Measurements from ENCODE around the gene COL23A1. TPM values are rescaled to one million over a fixed set of nuclear protein-coding genes. Genes with fewer than 3 reads are reported as not detected.

COL23A1 gene
- total RNA-seq, 1 experiment from 2014 or later, result 0.18 TPM

GRCh38 chr5:178279026-178279722 is 311.0 kb downstream of the COL23A1 start:
- CTCF ChIA-PET, result interaction anchor here (1.3 to 1.5 kb wide), 3 partner anchors 182 to 311 kb away, joined by 3 to 4 read pairs (median 3); partner anchors contain the start of gene COL23A1
- Histone ChIP-seq H3K36me3 (ENCODE audit: control insufficient read depth, insufficient read depth, low read length) (no peaks in the 10 kb centered on the region), H3K9me3 (peaks cover 28% of the 10 kb centered on the region), H3K27me3 (replicated peaks; ENCODE audit: control insufficient read depth, insufficient read depth, low read length) (no peaks in the 10 kb centered on the region), H3K4me1 (peaks cover 4% of the 10 kb centered on the region; the same call in 1 of the 2 replicates), H3K4me3 (ENCODE audit: low read depth, low read length) (no peak overlapping the region)
- DNase-seq, result no peak
- H3K36me3 Mint-ChIP-seq (ENCODE audit: insufficient read depth, unreplicated experiment), result peaks cover 9% of the 10 kb centered on the region
- H3K9me3 Mint-ChIP-seq (ENCODE audit: unreplicated experiment), result peaks cover 7% of the 10 kb centered on the region
- intact Hi-C loops (cut with micrococcal nuclease; ENCODE audit: unreplicated experiment), result no loop called here
- no peak overlapping the region for H3K4me3 Mint-ChIP-seq (ENCODE audit: unreplicated experiment)
- H3K27me3 Mint-ChIP-seq (ENCODE audit: insufficient read depth, unreplicated experiment), result peaks cover 6% of the 10 kb centered on the region
- POLR2A ChIA-PET, result no interaction called here
- H3K27ac Mint-ChIP-seq (ENCODE audit: unreplicated experiment), result no peak overlapping the region
- BruUV-seq (replicated peaks), result no TSS peak
- no peaks in the 10 kb centered on the region for H3K4me1 Mint-ChIP-seq (ENCODE audit: low read depth, unreplicated experiment)
- TF ChIP-seq CTCF (IDR thresholded peaks at IDR 0.05; ENCODE audit: insufficient read depth in 1 of 2, low read depth in 1 of 2, low read length in 1 of 2, severe bottlenecking in 1 of 2, unreplicated experiment in 1 of 2), result no peak

- H3K9me3 ChIP-seq, result peaks cover 21% of the 10 kb centered on the region
- no peak for TF ChIP-seq CTCF (IDR thresholded peaks at IDR 0.05; ENCODE audit: insufficient read depth in 1 of 2, low read depth in 1 of 2, low read length in 1 of 2, severe bottlenecking in 1 of 2, unreplicated experiment in 1 of 2)
- H3K36me3 Mint-ChIP-seq (ENCODE audit: insufficient read depth, unreplicated experiment), result peaks cover 9% of the 10 kb centered on the region
- H3K36me3 ChIP-seq (ENCODE audit: control insufficient read depth, insufficient read depth, low read length), result no peaks in the 10 kb centered on the region
- no peak overlapping the region for H3K4me3 ChIP-seq (ENCODE audit: low read depth, low read length)
- no peaks in the 10 kb centered on the region for H3K27me3 ChIP-seq (replicated peaks; ENCODE audit: control insufficient read depth, insufficient read depth, low read length)
- peaks cover under 1% of the 10 kb centered on the region for H3K9me3 Mint-ChIP-seq (ENCODE audit: unreplicated experiment)
- peaks cover 4% of the 10 kb centered on the region; the same call in 1 of the 2 replicates for H3K4me1 ChIP-seq
- no peak for DNase-seq
- H3K4me3 Mint-ChIP-seq (ENCODE audit: unreplicated experiment), result no peak overlapping the region
- intact Hi-C loops (cut with micrococcal nuclease; ENCODE audit: unreplicated experiment), result no loop called here
- CTCF ChIA-PET, result interaction anchor here (1.3 kb wide), 1 partner anchor 183 kb away, joined by 3 read pairs; no protein-coding TSS in a partner anchor
- POLR2A ChIA-PET, result no interaction called here
- peaks cover 6% of the 10 kb centered on the region for H3K27me3 Mint-ChIP-seq (ENCODE audit: insufficient read depth, unreplicated experiment)
- no peak overlapping the region for H3K27ac Mint-ChIP-seq (ENCODE audit: unreplicated experiment)
- H3K4me1 Mint-ChIP-seq (ENCODE audit: low read depth, unreplicated experiment), result no peaks in the 10 kb centered on the region
- BruUV-seq (replicated peaks), result no TSS peak
Measured at GRCh38 chr5:178278358-178279023, 311.7 kb downstream of the COL23A1 start.

- no TSS peak for BruUV-seq (replicated peaks)
- no peak for DNase-seq
- no peaks in the 10 kb centered on the region for H3K4me1 Mint-ChIP-seq (ENCODE audit: low read depth, unreplicated experiment)
- peaks cover 9% of the 10 kb centered on the region for H3K36me3 Mint-ChIP-seq (ENCODE audit: insufficient read depth, unreplicated experiment)
- intact Hi-C loops (cut with micrococcal nuclease; ENCODE audit: unreplicated experiment), result no loop called here
- no peak overlapping the region for H3K4me3 ChIP-seq (ENCODE audit: low read depth, low read length)
- H3K27me3 Mint-ChIP-seq (ENCODE audit: insufficient read depth, unreplicated experiment), result peaks cover 6% of the 10 kb centered on the region
- H3K36me3 ChIP-seq (ENCODE audit: control insufficient read depth, insufficient read depth, low read length), result no peaks in the 10 kb centered on the region
- no peaks in the 10 kb centered on the region for H3K4me1 ChIP-seq
- peaks cover 17% of the 10 kb centered on the region for H3K9me3 ChIP-seq
- TF ChIP-seq CTCF (IDR thresholded peaks at IDR 0.05; ENCODE audit: insufficient read depth in 1 of 2, low read depth in 1 of 2, low read length in 1 of 2, severe bottlenecking in 1 of 2, unreplicated experiment in 1 of 2), result no peak
- no peak overlapping the region for H3K4me3 Mint-ChIP-seq (ENCODE audit: unreplicated experiment)
- H3K27me3 ChIP-seq (replicated peaks; ENCODE audit: control insufficient read depth, insufficient read depth, low read length), result no peaks in the 10 kb centered on the region
- no peak overlapping the region for H3K27ac Mint-ChIP-seq (ENCODE audit: unreplicated experiment)
- ChIA-PET CTCF (interaction anchor here (1.3 kb wide), 1 partner anchor 183 kb away, joined by 3 read pairs; no protein-coding TSS in a partner anchor), POLR2A (no interaction called here)
- no peaks in the 10 kb centered on the region for H3K9me3 Mint-ChIP-seq (ENCODE audit: unreplicated experiment)
Measured at GRCh38 chr5:178277866-178278265, 312.3 kb downstream of the COL23A1 start.

All from Caco-2 (cell line).